WTC11 (cell line): Measurements from ENCODE around the gene RGS19. TPM values are rescaled to one million over a fixed set of nuclear protein-coding genes. Genes with fewer than 3 reads are reported as not detected.
A peak's percentile ranks its signal among the peaks of the same experiment; 100 is the strongest.

ENCODE experiments used
- ATAC-seq: fragments of 200-7000 bp; cut with Tn5 transposase; 2 replicates; pipeline ENCODE4 v1.10.0; 2021; ENCODE audit warnings: mild to moderate bottlenecking, moderate library complexity
- CTCF ChIA-PET: fragments of 300-600 bp; sonication (Branson Sonifier 250); formaldehyde crosslinking; loops from one replicate; lab custom pipeline; 2021; ENCODE audit warnings: antibody characterized with exemption; lab: Charles Lee
- POLR2A ChIA-PET: fragments of 350-600 bp; sonication (Branson Sonifier 250); formaldehyde crosslinking; loops from one replicate; lab custom pipeline; 2021; ENCODE audit warnings: antibody characterized with exemption; lab: Charles Lee
- DNase-seq: peaks from one replicate; pipeline ENCODE4 v3.0.0; 2021; ENCODE audit warnings: low spot score
- H3K27ac Mint-ChIP-seq: 2 replicates; pipeline ENCODE4 v1.8.0; 2021; ENCODE audit warnings: mixed read lengths
- H3K27me3 Mint-ChIP-seq: 2 replicates; pipeline ENCODE4 v1.8.0; 2021; ENCODE audit warnings: low read depth, mild to moderate bottlenecking, moderate library complexity, mixed read lengths
- H3K36me3 Mint-ChIP-seq: 2 replicates; pipeline ENCODE4 v1.8.0; 2021; ENCODE audit warnings: mixed read lengths
- H3K4me1 Mint-ChIP-seq: 2 replicates; pipeline ENCODE4 v1.8.0; 2022; ENCODE audit warnings: mixed read lengths
- H3K4me3 Mint-ChIP-seq: 2 replicates; pipeline ENCODE4 v1.8.0; 2021; ENCODE audit warnings: mild to moderate bottlenecking, moderate library complexity, mixed read lengths
- H3K9me3 Mint-ChIP-seq: 2 replicates; pipeline ENCODE4 v1.8.0; 2021; ENCODE audit warnings: mixed read lengths
- CREB1 ChIP-seq: sonication (generic); formaldehyde crosslinking; IDR thresholded peaks from 2 replicates; pipeline ENCODE4 v1.8.0; 2023; ENCODE audit warnings: mild to moderate bottlenecking, missing genetic modification reagents
- CREM ChIP-seq: sonication (generic); formaldehyde crosslinking; IDR thresholded peaks from 2 replicates; pipeline ENCODE4 v1.8.1; 2022; ENCODE audit warnings: mild to moderate bottlenecking, missing genetic modification reagents, moderate library complexity
- FOXK1 ChIP-seq: sonication (generic); formaldehyde crosslinking; IDR thresholded peaks from 2 replicates; pipeline ENCODE4 v1.8.0; 2022; ENCODE audit warnings: mild to moderate bottlenecking, moderate library complexity, missing genetic modification reagents
- FOXP1 ChIP-seq: sonication (generic); formaldehyde crosslinking; IDR thresholded peaks from 2 replicates; pipeline ENCODE4 v1.8.0; 2022; ENCODE audit warnings: missing genetic modification reagents, mild to moderate bottlenecking, moderate library complexity, borderline replicate concordance
- GABPB1 ChIP-seq: sonication (generic); formaldehyde crosslinking; IDR thresholded peaks from 2 replicates; pipeline ENCODE4 v1.8.1; 2023; ENCODE audit warnings: mild to moderate bottlenecking, missing genetic modification reagents
- NFATC4 ChIP-seq: fragments of 250-450 bp; sonication (Bioruptor Pico); IDR thresholded peaks from 2 replicates; pipeline ENCODE4 v1.9.0; 2021; ENCODE audit warnings: mild to moderate bottlenecking
- NFE2L1 ChIP-seq: sonication (generic); formaldehyde crosslinking; IDR thresholded peaks from 2 replicates; pipeline ENCODE4 v1.8.1; 2023; ENCODE audit warnings: missing genetic modification reagents
- RELA ChIP-seq: sonication (generic); formaldehyde crosslinking; IDR thresholded peaks from 2 replicates; pipeline ENCODE4 v1.8.1; 2022; ENCODE audit warnings: missing genetic modification reagents, mild to moderate bottlenecking, borderline replicate concordance
- SMAD3 ChIP-seq: sonication (generic); formaldehyde crosslinking; IDR thresholded peaks from 2 replicates; pipeline ENCODE4 v1.8.0; 2022; ENCODE audit warnings: missing genetic modification reagents, mild to moderate bottlenecking, borderline replicate concordance
- SMAD4 ChIP-seq: sonication (generic); formaldehyde crosslinking; IDR thresholded peaks from 2 replicates; pipeline ENCODE4 v1.8.0; 2022; ENCODE audit warnings: mild to moderate bottlenecking, missing genetic modification reagents
- TCF7 ChIP-seq: sonication (generic); formaldehyde crosslinking; IDR thresholded peaks from 2 replicates; pipeline ENCODE4 v1.8.0; 2022; ENCODE audit warnings: mild to moderate bottlenecking, low read depth, missing genetic modification reagents, moderate library complexity
- TEAD1 ChIP-seq: sonication (generic); formaldehyde crosslinking; IDR thresholded peaks from 2 replicates; pipeline ENCODE4 v1.8.0; 2022; ENCODE audit warnings: mild to moderate bottlenecking, missing genetic modification reagents
- TP53 ChIP-seq: sonication (generic); formaldehyde crosslinking; IDR thresholded peaks from 2 replicates; pipeline ENCODE4 v1.8.1; 2023; ENCODE audit warnings: mild to moderate bottlenecking, missing genetic modification reagents
- ZBTB21 ChIP-seq: sonication (generic); formaldehyde crosslinking; IDR thresholded peaks from 2 replicates; pipeline ENCODE4 v1.8.1; 2023; ENCODE audit warnings: mild to moderate bottlenecking, missing genetic modification reagents, borderline replicate concordance
- ZNF138 ChIP-seq: sonication (generic); formaldehyde crosslinking; conservative IDR thresholded peaks from 2 replicates; pipeline ENCODE4 v1.8.1; 2022; ENCODE audit warnings: mild to moderate bottlenecking, moderate library complexity, missing genetic modification reagents
- ZNF317 ChIP-seq: sonication (generic); formaldehyde crosslinking; IDR thresholded peaks from 2 replicates; pipeline ENCODE4 v1.8.1; 2023; ENCODE audit warnings: low read depth, mild to moderate bottlenecking, moderate library complexity, missing genetic modification reagents, borderline replicate concordance
- ZNF423 ChIP-seq: fragments of 250-450 bp; sonication (Bioruptor Pico); IDR thresholded peaks from 2 replicates; pipeline ENCODE4 v2.1.2; 2022; ENCODE audit warnings: mild to moderate bottlenecking, moderate library complexity
- total RNA-seq: library from RNA; stranded (reverse); gene quantifications from 3 replicates; pipeline ENCODE4 v1.2.3, GENCODE V29; 2021
- TF ChIP-seq, protein P1 (sequence below): sonication (generic); formaldehyde crosslinking; IDR thresholded peaks from 2 replicates; pipeline ENCODE4 v1.8.1; 2023; ENCODE audit warnings: mild to moderate bottlenecking, moderate library complexity, missing genetic modification reagents
- TF ChIP-seq, protein P2 (sequence below): sonication (generic); formaldehyde crosslinking; IDR thresholded peaks from 2 replicates; pipeline ENCODE4 v1.8.0; 2022; ENCODE audit warnings: mild to moderate bottlenecking, missing genetic modification reagents
- TF ChIP-seq, protein P3 (sequence below): sonication (generic); formaldehyde crosslinking; IDR thresholded peaks from 2 replicates; pipeline ENCODE4 v1.8.1; 2023; ENCODE audit warnings: mild to moderate bottlenecking, missing genetic modification reagents, moderate library complexity
- TF ChIP-seq, protein P4 (sequence below): sonication (generic); formaldehyde crosslinking; IDR thresholded peaks from 2 replicates; pipeline ENCODE4 v1.8.0; 2022; ENCODE audit warnings: mild to moderate bottlenecking, missing genetic modification reagents
- TF ChIP-seq, protein P5 (sequence below): sonication (generic); formaldehyde crosslinking; IDR thresholded peaks from 2 replicates; pipeline ENCODE4 v1.8.1; 2023; ENCODE audit warnings: mild to moderate bottlenecking, missing genetic modification reagents
- TF ChIP-seq, protein P6 (sequence below): sonication (generic); formaldehyde crosslinking; IDR thresholded peaks from 2 replicates; pipeline ENCODE4 v1.8.0; 2022; ENCODE audit warnings: mild to moderate bottlenecking, missing genetic modification reagents
- TF ChIP-seq, protein P7 (sequence below): sonication (generic); formaldehyde crosslinking; conservative IDR thresholded peaks from 2 replicates; pipeline ENCODE4 v1.8.1; 2022; ENCODE audit warnings: mild to moderate bottlenecking, missing genetic modification reagents

Gene RGS19
- total RNA-seq, 1 experiment from 2014 or later: 13.8 TPM

DNA sequence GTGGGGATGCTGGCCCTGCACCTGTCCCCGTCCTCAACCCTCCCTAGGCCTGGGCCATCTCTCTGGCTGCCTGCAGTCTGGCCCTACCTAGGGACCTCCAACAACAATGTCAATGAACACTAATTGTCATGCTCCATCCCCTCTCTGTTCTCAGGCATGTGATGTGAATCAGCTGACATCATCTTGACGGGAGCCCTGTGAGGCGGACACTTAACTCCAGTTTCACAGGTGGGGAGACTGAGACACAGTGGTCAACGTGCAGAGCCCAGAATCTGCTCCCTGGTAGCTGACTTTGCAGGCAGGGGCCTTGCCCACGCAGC, 17.1 kb downstream of the RGS19 start:
- ChIA-PET CTCF (interaction anchor here (0.6 to 3.0 kb wide), 12 partner anchors 8 to 524 kb away, joined by 3 to 18 read pairs (median 5); partner anchors contain the start of genes OPRL1, PRPF6, PTK6 and RGS19), POLR2A (no interaction called here)
- TF ChIP-seq, protein P1, sequence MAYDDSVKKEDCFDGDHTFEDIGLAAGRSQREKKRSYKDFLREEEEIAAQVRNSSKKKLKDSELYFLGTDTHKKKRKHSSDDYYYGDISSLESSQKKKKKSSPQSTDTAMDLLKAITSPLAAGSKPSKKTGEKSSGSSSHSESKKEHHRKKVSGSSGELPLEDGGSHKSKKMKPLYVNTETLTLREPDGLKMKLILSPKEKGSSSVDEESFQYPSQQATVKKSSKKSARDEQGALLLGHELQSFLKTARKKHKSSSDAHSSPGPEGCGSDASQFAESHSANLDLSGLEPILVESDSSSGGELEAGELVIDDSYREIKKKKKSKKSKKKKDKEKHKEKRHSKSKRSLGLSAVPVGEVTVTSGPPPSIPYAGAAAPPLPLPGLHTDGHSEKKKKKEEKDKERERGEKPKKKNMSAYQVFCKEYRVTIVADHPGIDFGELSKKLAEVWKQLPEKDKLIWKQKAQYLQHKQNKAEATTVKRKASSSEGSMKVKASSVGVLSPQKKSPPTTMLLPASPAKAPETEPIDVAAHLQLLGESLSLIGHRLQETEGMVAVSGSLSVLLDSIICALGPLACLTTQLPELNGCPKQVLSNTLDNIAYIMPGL (CRISPR knock-in tag): no peak
- TF ChIP-seq CREM (CRISPR knock-in tag) (no peak), ZNF138 (CRISPR knock-in tag) (no peak), GABPB1 (no peak; the same call in 1 of the 2 replicates), RELA (CRISPR knock-in tag) (no peak)
- TF ChIP-seq, protein P2, sequence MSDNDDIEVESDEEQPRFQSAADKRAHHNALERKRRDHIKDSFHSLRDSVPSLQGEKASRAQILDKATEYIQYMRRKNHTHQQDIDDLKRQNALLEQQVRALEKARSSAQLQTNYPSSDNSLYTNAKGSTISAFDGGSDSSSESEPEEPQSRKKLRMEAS (CRISPR knock-in tag): no peak
- TF ChIP-seq, protein P3, sequence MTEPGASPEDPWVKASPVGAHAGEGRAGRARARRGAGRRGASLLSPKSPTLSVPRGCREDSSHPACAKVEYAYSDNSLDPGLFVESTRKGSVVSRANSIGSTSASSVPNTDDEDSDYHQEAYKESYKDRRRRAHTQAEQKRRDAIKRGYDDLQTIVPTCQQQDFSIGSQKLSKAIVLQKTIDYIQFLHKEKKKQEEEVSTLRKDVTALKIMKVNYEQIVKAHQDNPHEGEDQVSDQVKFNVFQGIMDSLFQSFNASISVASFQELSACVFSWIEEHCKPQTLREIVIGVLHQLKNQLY (CRISPR knock-in tag): no peak
- no peaks in the 10 kb centered on the region for H3K36me3 Mint-ChIP-seq
- peaks cover 7% of the 10 kb centered on the region for H3K27me3 Mint-ChIP-seq
- ATAC-seq: no peak
- H3K27ac Mint-ChIP-seq: no peak overlapping the region
- H3K4me3 Mint-ChIP-seq: peak overlapping the region; percentile 82
- peaks cover 35% of the 10 kb centered on the region for H3K4me1 Mint-ChIP-seq
- H3K9me3 Mint-ChIP-seq: no peaks in the 10 kb centered on the region
- no peak for DNase-seq

DNA sequence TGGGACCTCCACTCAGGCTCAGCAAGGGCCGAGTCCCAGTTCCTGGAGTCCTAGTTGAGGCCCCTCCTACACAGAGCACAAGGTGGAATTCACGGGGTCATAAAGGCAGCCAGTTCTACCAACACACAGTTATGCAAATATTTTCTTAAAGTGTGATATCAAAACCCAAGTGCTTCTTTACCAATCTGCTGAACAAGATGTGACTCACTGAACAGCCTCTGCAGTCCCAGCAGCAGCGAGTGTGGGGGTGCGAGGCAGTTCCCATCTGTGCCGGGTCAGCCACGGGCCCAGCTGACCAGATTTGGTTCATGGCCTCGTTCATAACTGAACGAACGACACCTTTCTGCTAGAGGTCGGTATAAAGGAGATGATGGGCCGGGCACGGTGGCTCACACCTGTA, 20.8 kb downstream of the RGS19 start:
- POLR2A ChIA-PET: no interaction called here
- no peak for DNase-seq
- peaks cover 5% of the 10 kb centered on the region for H3K27me3 Mint-ChIP-seq
- no peak overlapping the region for H3K27ac Mint-ChIP-seq
- no peak overlapping the region for H3K4me3 Mint-ChIP-seq
- TF ChIP-seq NFATC4 (CRISPR knock-in tag) (no peak), FOXP1 (CRISPR knock-in tag) (no peak), TCF7 (CRISPR knock-in tag) (no peak), TP53 (CRISPR knock-in tag) (no peak), TEAD1 (no peak), ZNF423 (CRISPR knock-in tag) (no peak), CREB1 (CRISPR knock-in tag) (no peak), SMAD3 (CRISPR knock-in tag) (no peak), NFE2L1 (no peak), ZBTB21 (CRISPR knock-in tag) (no peak), ZNF317 (no peak), FOXK1 (no peak), SMAD4 (no peak)
- TF ChIP-seq, protein P4, sequence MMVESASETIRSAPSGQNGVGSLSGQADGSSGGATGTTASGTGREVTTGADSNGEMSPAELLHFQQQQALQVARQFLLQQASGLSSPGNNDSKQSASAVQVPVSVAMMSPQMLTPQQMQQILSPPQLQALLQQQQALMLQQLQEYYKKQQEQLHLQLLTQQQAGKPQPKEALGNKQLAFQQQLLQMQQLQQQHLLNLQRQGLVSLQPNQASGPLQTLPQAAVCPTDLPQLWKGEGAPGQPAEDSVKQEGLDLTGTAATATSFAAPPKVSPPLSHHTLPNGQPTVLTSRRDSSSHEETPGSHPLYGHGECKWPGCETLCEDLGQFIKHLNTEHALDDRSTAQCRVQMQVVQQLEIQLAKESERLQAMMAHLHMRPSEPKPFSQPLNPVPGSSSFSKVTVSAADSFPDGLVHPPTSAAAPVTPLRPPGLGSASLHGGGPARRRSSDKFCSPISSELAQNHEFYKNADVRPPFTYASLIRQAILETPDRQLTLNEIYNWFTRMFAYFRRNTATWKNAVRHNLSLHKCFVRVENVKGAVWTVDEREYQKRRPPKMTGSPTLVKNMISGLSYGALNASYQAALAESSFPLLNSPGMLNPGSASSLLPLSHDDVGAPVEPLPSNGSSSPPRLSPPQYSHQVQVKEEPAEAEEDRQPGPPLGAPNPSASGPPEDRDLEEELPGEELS (CRISPR knock-in tag): no peak
- TF ChIP-seq, protein P5, sequence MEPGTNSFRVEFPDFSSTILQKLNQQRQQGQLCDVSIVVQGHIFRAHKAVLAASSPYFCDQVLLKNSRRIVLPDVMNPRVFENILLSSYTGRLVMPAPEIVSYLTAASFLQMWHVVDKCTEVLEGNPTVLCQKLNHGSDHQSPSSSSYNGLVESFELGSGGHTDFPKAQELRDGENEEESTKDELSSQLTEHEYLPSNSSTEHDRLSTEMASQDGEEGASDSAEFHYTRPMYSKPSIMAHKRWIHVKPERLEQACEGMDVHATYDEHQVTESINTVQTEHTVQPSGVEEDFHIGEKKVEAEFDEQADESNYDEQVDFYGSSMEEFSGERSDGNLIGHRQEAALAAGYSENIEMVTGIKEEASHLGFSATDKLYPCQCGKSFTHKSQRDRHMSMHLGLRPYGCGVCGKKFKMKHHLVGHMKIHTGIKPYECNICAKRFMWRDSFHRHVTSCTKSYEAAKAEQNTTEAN (CRISPR knock-in tag): no peak
- TF ChIP-seq, protein P6, sequence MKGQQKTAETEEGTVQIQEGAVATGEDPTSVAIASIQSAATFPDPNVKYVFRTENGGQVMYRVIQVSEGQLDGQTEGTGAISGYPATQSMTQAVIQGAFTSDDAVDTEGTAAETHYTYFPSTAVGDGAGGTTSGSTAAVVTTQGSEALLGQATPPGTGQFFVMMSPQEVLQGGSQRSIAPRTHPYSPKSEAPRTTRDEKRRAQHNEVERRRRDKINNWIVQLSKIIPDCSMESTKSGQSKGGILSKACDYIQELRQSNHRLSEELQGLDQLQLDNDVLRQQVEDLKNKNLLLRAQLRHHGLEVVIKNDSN (CRISPR knock-in tag): no peak
- TF ChIP-seq, protein P7, sequence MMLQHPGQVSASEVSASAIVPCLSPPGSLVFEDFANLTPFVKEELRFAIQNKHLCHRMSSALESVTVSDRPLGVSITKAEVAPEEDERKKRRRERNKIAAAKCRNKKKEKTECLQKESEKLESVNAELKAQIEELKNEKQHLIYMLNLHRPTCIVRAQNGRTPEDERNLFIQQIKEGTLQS (CRISPR knock-in tag): no peak
- no peaks in the 10 kb centered on the region for H3K9me3 Mint-ChIP-seq
- no peak for ATAC-seq
- no peaks in the 10 kb centered on the region for H3K36me3 Mint-ChIP-seq
- CTCF ChIA-PET: interaction anchor here (1.5 to 2.9 kb wide), 3 partner anchors 11 to 78 kb away, joined by 3 to 40 read pairs (median 6); no protein-coding TSS in a partner anchor
- H3K4me1 Mint-ChIP-seq: peaks cover 22% of the 10 kb centered on the region
